ENCODE measurements around the gene IL1R2. TPM values are rescaled to one million over a fixed set of nuclear protein-coding genes. Genes with fewer than 3 reads are reported as not detected.
"Not testable (repeated sequence)": the region's sequence is repeated elsewhere in the genome, so short reads cannot be mapped to it uniquely, and the experiment has no call there.

Gene IL1R2
- total RNA-seq, 4 donors from 2014 or later: 1.1 to 25.2 (median 10.0) TPM

- Histone ChIP-seq H3K9me3 (no peaks in the 10 kb centered on the region), H3K27me3 (no peaks in the 10 kb centered on the region), H3K27ac (no peak overlapping the region), H3K4me1 (peaks cover 0 to 5% (median 0%) of the 10 kb centered on the region in 3 donors), H3K4me3 (no peak overlapping the region), H3K36me3 (no peaks in the 10 kb centered on the region)
- no peak for ATAC-seq
- TF ChIP-seq POLR2AphosphoS5 (IDR thresholded peaks at IDR 0.05) (no peak), POLR2A (IDR thresholded peaks at IDR 0.05) (no peak), EP300 (IDR thresholded peaks at IDR 0.05) (no peak)
- TF ChIP-seq, protein P1, sequence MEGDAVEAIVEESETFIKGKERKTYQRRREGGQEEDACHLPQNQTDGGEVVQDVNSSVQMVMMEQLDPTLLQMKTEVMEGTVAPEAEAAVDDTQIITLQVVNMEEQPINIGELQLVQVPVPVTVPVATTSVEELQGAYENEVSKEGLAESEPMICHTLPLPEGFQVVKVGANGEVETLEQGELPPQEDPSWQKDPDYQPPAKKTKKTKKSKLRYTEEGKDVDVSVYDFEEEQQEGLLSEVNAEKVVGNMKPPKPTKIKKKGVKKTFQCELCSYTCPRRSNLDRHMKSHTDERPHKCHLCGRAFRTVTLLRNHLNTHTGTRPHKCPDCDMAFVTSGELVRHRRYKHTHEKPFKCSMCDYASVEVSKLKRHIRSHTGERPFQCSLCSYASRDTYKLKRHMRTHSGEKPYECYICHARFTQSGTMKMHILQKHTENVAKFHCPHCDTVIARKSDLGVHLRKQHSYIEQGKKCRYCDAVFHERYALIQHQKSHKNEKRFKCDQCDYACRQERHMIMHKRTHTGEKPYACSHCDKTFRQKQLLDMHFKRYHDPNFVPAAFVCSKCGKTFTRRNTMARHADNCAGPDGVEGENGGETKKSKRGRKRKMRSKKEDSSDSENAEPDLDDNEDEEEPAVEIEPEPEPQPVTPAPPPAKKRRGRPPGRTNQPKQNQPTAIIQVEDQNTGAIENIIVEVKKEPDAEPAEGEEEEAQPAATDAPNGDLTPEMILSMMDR (IDR thresholded peaks at IDR 0.05): no peak
- 83 to 91% methylated on average over 6 of the region's 6 CpGs for WGBS, 2 donors (ENCODE audit: low coverage in 1 of 2)
Measured at GRCh38 chr2:102000012-102000411, 8.3 kb downstream of the IL1R2 start.

GRCh38 chr2:102000813-102001766, 9.3 kb downstream of the IL1R2 start:
- TF ChIP-seq EP300 (IDR thresholded peaks at IDR 0.05): no peak
- TF ChIP-seq, protein P1 (IDR thresholded peaks at IDR 0.05): no peak
- TF ChIP-seq POLR2A (IDR thresholded peaks at IDR 0.05): no peak
- TF ChIP-seq POLR2AphosphoS5 (IDR thresholded peaks at IDR 0.05): no peak
- no peak overlapping the region for H3K4me3 ChIP-seq
- ATAC-seq: no peak

DNA sequence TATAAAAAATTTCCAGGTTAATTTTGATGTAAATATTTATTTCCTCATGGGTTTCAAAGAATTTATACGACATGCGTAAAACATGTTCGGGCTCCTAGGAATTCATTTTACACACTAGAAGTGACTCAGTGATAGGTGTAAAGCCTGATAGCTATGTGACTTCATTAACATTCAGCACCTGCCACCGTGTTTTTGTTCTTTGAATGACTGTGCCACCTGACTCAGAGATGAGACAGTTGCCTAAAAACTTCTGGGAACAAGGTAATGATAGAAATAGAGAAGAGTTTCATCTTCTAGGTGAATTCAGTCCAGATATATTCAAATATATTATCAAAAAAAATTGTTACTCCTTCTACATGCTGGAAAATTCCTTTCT, 10.0 kb downstream of the IL1R2 start:
- H3K36me3 ChIP-seq: no peaks in the 10 kb centered on the region
- H3K27ac ChIP-seq: no peak overlapping the region
- ATAC-seq: no peak
- H3K4me3 ChIP-seq: no peak overlapping the region
- H3K4me1 ChIP-seq: peaks cover 0 to 9% (median 2%) of the 10 kb centered on the region in 3 donors
- H3K9me3 ChIP-seq: no peaks in the 10 kb centered on the region
- no peaks in the 10 kb centered on the region for H3K27me3 ChIP-seq
- TF ChIP-seq POLR2AphosphoS5 (IDR thresholded peaks at IDR 0.05) (no peak), POLR2A (IDR thresholded peaks at IDR 0.05) (no peak), EP300 (IDR thresholded peaks at IDR 0.05) (no peak)
- TF ChIP-seq, protein P1 (IDR thresholded peaks at IDR 0.05): no peak
- 78 to 84% methylated on average over 4 of the region's 4 CpGs for WGBS, 2 donors (ENCODE audit: low coverage in 1 of 2)

More at GRCh38 chr2:102000813-102001766, 9.3 kb downstream of the IL1R2 start:
- Histone ChIP-seq H3K36me3 (no peaks in the 10 kb centered on the region), H3K9me3 (no peaks in the 10 kb centered on the region), H3K4me1 (peaks cover 0 to 9% (median 0%) of the 10 kb centered on the region in 3 donors), H3K27ac (no peak overlapping the region), H3K27me3 (no peaks in the 10 kb centered on the region)
- 86 to 96% methylated on average over 5 to 7 of the region's 7 CpGs for WGBS, 2 donors (ENCODE audit: low coverage in 1 of 2)

DNA sequence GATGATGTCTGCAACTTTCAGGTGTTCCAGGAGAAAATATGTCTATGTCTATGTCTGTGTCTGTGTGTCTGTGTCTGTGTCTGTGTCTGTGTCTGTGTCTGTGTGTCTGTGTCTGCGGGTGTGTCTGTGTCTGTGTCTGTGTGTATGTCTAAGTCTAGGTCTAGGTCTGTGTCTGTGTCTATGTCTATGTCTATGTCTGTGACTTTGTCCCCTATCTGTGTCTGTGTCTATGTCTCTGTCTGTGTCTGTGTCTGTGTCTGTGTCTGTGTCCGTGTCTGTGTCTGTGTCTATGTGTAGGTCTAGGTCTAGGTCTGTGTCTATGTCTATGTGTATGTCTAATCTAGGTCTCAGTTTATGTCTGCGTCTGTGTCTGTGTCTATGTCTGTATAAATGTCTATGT, 10.5 kb downstream of the IL1R2 start:
- 92% methylated on average over 3 of the region's 3 CpGs; no CpG with 5 or more reads in 1 of the 2 donors for WGBS, 2 donors (ENCODE audit: low coverage in 1 of 2)
- no peaks in the 10 kb centered on the region for H3K27me3 ChIP-seq
- TF ChIP-seq, protein P1 (IDR thresholded peaks at IDR 0.05): no peak
- TF ChIP-seq EP300 (IDR thresholded peaks at IDR 0.05) (no peak), POLR2AphosphoS5 (IDR thresholded peaks at IDR 0.05) (no peak), POLR2A (IDR thresholded peaks at IDR 0.05) (no peak)
- H3K36me3 ChIP-seq: no peaks in the 10 kb centered on the region
- H3K27ac ChIP-seq: no peak overlapping the region
- no peak for ATAC-seq
- H3K4me3 ChIP-seq: no peak overlapping the region
- no peaks in the 10 kb centered on the region for H3K9me3 ChIP-seq
- H3K4me1 ChIP-seq: peaks cover 0 to 9% (median 2%) of the 10 kb centered on the region in 3 donors

DNA sequence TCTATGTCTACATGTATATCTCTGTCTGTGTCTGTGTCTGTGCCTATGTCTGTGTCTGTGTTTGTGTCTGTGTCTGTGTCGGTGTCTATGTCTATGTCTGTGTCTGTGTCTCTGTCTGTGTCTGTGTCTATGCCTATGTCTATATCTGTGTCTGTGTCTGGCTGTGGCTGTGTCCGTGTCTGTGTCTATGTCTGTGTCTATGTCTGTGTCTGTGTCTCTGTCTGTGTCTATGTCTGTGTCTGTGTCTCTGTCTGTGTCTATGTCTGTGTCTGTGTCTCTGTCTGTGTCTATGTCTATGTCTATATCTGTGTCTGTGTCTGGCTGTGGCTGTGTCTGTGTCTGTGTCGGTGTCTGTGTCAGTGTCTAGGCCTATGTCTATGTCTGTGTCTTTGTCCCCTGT, 11.1 kb downstream of the IL1R2 start:
- H3K9me3 ChIP-seq, H3K4me1 ChIP-seq, H3K4me3 ChIP-seq, H3K36me3 ChIP-seq, H3K27me3 ChIP-seq, H3K27ac ChIP-seq, ATAC-seq: not testable (repeated sequence)
- WGBS, 2 donors (ENCODE audit: low coverage in 1 of 2): 100% methylated on average over 1 to 2 of the region's 3 CpGs
